Measurements from ENCODE around the gene DCBLD2. TPM values are rescaled to one million over a fixed set of nuclear protein-coding genes. Genes with fewer than 3 reads are reported as not detected.

Gene DCBLD2
- total RNA-seq, 1 donor from 2014 or later, result 553 TPM

- no peak for TF ChIP-seq CTCF (IDR thresholded peaks at IDR 0.05; ENCODE audit: insufficient read depth, low read length, poor library complexity, severe bottlenecking)
- H3K27me3 ChIP-seq (ENCODE audit: control insufficient read depth, insufficient read depth, low read length), result no peaks in the 10 kb centered on the region
- no peaks in the 10 kb centered on the region for H3K36me3 ChIP-seq (ENCODE audit: control insufficient read depth, insufficient read depth, low read length)
- no peak overlapping the region for H3K4me3 ChIP-seq (ENCODE audit: low read depth, low read length)
- DNase-seq (ENCODE audit: low read depth), result no peak
Measured at GRCh38 chr3:98763819-98764418, 137.6 kb downstream of the DCBLD2 start.

- TF ChIP-seq CTCF (IDR thresholded peaks at IDR 0.05; ENCODE audit: insufficient read depth, low read length, poor library complexity, severe bottlenecking), result no peak
- no peaks in the 10 kb centered on the region for H3K36me3 ChIP-seq (ENCODE audit: control insufficient read depth, insufficient read depth, low read length)
- no peaks in the 10 kb centered on the region for H3K27me3 ChIP-seq (ENCODE audit: control insufficient read depth, insufficient read depth, low read length)
- H3K4me3 ChIP-seq (ENCODE audit: low read depth, low read length), result no peak within 1 kb of the TSS
- no peak for DNase-seq (ENCODE audit: low read depth)
Measured at GRCh38 chr3:98763076-98763475, 138.4 kb downstream of the DCBLD2 start, which contains the start of gene ST3GAL6. TSS of gene ST3GAL6 (plus strand) at chr3:98763340. CDS start at chr3:98768441, 5,101 bp downstream.

GRCh38 chr3:98761643-98762229 is 139.8 kb downstream of the DCBLD2 start:
- no peak for DNase-seq (ENCODE audit: low read depth)
- H3K27me3 ChIP-seq (ENCODE audit: control insufficient read depth, insufficient read depth, low read length), result no peaks in the 10 kb centered on the region

GRCh38 chr3:98759629-98760028 is 141.9 kb downstream of the DCBLD2 start:
- no peak overlapping the region for H3K4me3 ChIP-seq (ENCODE audit: low read depth, low read length)
- no peak for DNase-seq (ENCODE audit: low read depth)
- no peaks in the 10 kb centered on the region for H3K36me3 ChIP-seq (ENCODE audit: control insufficient read depth, insufficient read depth, low read length)
- no peaks in the 10 kb centered on the region for H3K27me3 ChIP-seq (ENCODE audit: control insufficient read depth, insufficient read depth, low read length)
- no peak for TF ChIP-seq CTCF (IDR thresholded peaks at IDR 0.05; ENCODE audit: insufficient read depth, low read length, poor library complexity, severe bottlenecking)

More at GRCh38 chr3:98761643-98762229, 139.8 kb downstream of the DCBLD2 start:
- Histone ChIP-seq H3K36me3 (ENCODE audit: control insufficient read depth, insufficient read depth, low read length) (no peaks in the 10 kb centered on the region), H3K4me3 (ENCODE audit: low read depth, low read length) (no peak overlapping the region)
- no peak for TF ChIP-seq CTCF (IDR thresholded peaks at IDR 0.05; ENCODE audit: insufficient read depth, low read length, poor library complexity, severe bottlenecking)

- Histone ChIP-seq H3K27me3 (ENCODE audit: control insufficient read depth, insufficient read depth, low read length) (no peaks in the 10 kb centered on the region), H3K36me3 (ENCODE audit: control insufficient read depth, insufficient read depth, low read length) (no peaks in the 10 kb centered on the region), H3K4me3 (ENCODE audit: low read depth, low read length) (no peak overlapping the region)
- no peak for DNase-seq (ENCODE audit: low read depth)
- no peak for TF ChIP-seq CTCF (IDR thresholded peaks at IDR 0.05; ENCODE audit: insufficient read depth, low read length, poor library complexity, severe bottlenecking)
Measured at GRCh38 chr3:98755601-98756000, 145.9 kb downstream of the DCBLD2 start.

- no peak for TF ChIP-seq CTCF (IDR thresholded peaks at IDR 0.05; ENCODE audit: insufficient read depth, low read length, poor library complexity, severe bottlenecking)
- no peak overlapping the region for H3K4me3 ChIP-seq (ENCODE audit: low read depth, low read length)
- no peaks in the 10 kb centered on the region for H3K27me3 ChIP-seq (ENCODE audit: control insufficient read depth, insufficient read depth, low read length)
- no peaks in the 10 kb centered on the region for H3K36me3 ChIP-seq (ENCODE audit: control insufficient read depth, insufficient read depth, low read length)
- no peak for DNase-seq (ENCODE audit: low read depth)
Measured at GRCh38 chr3:98754483-98754882, 147.0 kb downstream of the DCBLD2 start.

All from kidney epithelial cell (primary cell).